SIG-M5 treated with dmso at 0.1 percent for 504 hours (cell line): ENCODE measurements around the gene PLXNA2.

Experiments
- DNase-seq: peaks from one replicate; lab custom pipeline; 2025; ENCODE audit not compliant: unreplicated experiment; lab: John Stamatoyannopoulos, UW

Gene PLXNA2

DNA sequence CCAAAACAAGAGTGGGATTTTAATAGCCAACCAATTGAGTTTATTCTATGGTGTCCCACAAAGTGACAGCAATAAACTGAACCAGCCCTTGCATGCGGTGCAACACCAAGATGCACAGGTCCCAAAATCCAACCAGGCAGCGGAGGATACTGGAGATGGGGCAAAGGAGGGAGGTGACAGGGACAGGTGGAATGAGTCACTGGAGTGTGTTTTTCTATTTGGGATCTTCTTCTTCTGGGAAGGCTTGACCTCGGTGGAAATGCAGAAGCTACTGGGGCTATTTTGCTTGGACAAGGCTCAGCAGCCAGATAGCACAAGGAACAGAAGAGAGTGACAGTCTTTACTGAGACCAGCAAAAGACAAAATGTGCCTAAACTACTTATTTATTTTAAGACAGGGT lies 97.5 kb downstream of the PLXNA2 start:
- no peak for DNase-seq

DNA sequence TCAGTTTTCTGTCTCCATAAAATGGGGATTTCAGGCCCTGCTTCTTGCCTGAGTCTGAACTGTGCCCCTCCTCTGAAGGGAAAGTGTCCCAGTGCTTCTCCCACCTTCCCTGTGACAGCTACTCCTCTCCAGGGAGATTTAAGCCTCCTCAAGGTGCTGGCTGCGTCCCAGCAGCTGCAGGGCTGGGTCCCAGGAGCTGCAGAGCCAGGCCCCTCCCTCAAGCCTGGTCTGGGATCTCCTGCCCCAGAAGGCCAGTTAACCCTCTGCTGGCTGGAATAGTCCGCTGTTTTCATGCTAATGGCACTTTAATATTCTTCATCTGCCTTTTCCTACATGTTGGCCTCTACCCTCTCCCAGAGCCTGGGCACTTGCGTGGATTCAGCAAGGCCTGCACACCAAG lies 99.0 kb downstream of the PLXNA2 start:
- no peak for DNase-seq

DNA sequence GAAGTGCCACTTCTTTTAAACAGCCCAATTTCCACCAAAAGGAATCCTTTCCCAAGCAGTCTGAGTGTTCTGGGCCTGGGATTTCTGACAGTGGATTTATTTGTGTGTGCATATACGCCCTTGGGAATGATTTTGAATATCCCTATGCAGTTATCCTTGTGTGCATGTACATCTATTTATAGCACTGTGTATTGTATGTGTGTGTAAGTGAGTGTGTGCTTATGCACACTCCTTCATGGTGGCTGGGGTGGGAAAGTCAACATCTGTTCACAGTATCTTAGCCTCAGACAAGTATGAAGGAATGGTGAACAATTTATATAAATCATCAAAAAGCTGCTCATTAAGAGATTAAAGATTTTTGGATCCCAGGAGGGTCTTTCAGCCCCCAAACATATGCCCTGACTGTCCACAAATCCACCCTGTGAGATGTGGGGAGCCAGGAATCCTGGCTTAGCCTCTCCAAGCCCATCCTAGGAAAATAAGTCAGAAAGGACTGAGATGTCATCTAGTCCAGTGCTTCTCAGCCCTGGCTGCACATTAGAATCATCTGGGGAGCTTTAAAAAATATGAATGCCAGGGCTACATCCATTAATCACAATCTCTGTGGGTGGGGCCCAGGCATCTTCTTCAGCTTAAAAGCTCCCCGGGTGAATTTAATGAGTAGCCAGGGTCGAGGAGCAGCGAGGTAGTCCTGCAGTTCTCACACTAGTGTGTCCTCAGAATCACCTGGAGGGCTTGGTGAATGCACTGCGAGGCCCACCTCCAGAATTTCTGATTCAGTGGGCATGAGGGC lies 101.4 kb downstream of the PLXNA2 start:
- DNase-seq: no peak

DNA sequence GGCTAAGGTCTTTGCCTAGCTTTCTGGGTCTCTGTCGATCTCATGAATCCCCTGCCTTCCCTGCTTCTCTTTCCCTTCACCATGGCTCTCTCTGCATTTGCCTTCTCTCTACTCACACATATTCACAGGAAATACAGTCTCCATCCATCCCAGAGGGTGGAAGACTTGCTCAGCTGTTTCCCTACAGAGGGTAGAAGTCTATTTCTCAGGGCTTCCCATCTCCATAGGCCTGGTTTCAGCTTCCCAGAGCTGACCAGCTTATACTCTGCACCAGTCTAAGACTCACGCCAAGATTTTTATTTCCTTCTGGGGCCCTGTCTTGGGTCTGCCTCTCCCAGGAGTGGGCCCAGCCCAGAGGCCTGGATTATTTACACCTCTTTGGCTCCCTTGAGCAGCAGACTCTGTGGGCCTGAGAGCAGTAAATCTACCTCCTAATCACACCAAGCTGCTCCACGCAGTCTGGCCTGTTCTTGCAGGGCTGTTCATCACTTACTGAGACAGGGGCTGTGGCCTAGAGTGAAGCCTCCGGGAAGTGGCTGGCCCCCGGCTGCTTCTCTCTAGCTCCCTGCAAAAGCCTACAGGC lies 102.5 kb downstream of the PLXNA2 start:
- no peak for DNase-seq

DNA sequence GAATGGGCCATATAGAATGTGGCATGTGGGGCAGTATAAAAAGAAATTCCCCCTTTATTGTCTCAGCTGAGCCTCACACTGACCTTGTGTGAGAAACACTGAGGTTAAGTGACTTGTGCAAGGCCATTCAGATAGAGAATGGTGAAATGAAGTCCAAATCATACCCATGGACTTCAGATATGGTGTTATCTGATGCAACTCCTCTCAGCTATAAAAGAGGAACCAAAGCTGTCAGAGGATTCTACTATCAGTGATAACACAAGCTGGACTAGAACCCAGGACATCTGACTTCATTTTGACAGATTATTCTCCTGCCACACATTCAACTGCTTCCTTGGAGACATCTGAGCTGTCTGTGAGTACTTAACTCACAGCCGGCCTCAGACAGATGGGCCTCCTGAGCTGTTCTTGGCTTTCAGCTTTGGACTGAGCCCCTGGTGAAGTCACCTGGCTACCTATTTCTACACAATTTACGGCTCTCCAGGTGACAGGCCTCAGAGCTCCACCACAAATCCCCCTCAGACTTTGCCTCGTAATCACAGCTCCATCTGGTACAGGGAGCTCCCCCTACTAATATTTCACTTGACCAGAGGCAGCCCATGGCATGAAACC lies 104.6 kb downstream of the PLXNA2 start:
- DNase-seq: peak; percentile 27

DNA sequence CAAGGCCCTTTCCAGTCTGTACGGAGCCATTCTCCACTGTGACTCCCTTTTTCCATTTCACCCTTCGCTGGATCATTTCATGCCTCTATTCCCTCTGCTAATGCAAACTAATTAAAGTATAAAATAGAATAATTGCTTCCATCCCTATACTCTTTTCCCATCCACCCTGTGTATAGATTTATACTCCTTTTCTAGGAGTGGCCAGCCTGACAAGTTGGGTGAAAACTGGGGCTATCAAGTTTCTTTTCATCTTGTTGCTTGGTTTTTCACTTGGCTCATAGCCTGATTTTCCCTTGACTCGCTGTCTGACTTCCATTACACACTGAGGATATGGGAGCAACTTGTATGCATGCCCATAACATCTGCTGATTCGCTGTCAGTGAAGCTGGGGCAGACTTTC lies 107.0 kb downstream of the PLXNA2 start:
- no peak for DNase-seq

DNA sequence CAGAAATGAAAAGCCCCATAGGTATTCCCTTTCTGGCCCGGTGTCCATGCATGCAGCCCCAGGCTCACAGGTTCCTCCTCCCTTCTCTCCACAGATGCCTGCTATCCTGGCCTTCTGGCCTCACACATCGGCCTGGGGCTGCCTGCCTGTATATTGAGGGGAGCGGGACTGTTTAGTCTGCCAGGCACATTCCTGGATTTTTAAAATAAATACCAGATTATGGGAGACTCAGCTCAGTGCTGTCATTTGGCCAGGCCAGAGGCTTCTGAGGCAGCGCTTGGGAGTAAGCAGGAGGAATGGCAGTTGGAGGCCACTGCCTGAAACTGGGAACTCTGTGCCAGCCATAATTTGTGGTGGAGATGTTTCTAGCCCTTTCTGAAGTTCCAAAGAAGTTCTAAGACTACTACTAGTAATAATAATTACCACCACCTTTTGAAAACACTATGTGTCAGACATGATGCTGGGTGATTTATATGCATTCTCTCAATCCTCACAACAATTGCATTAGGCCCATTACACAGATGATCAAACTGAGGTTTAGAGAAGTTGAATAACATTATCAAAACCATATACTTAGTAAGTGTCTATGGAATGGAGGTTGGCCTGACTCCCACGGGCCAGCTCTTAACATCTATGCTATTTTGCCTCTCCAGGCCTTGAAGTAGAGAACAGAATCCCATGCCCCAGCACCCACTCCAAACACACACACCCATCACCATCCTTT lies 107.6 kb downstream of the PLXNA2 start:
- no peak for DNase-seq

DNA sequence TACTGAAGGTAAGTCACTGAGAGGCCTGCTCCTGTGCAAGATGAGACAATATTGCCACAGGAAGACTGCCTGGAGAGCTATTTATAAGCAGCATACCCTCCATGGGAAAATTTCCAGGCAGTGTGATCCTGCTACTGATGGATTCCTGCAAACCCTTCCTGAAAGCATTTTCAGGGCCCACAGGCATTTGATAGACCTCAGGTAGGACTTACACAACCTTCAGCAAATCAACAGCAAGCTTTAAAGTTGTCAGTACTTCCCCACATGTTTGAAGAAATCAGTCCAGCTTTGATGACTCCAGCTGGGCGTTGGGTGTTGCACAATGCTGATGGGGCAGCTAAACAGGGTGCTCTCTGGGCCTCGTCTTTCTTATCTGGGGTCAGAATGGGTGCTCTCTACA lies 108.8 kb downstream of the PLXNA2 start:
- DNase-seq: peak; percentile 69

DNA sequence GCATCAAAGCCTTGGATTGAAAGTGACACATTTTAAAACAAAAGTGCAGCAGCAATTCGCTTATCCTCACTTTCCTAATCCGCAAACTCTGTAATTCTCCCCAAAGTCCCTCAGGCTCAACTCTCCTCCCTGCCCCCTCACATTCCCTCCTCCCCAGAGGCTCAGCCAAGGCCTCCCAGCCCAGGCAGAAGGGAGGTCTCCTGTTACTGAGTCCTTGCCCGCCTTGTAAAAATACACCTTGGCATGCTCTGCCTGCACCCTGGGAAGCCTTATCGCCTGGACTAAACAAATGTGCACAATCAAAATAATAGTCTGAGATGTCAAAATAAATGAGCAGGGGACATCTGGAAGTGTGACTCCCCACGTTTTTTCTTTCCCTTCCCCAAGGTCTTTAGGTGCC lies 109.7 kb downstream of the PLXNA2 start:
- DNase-seq: no peak

DNA sequence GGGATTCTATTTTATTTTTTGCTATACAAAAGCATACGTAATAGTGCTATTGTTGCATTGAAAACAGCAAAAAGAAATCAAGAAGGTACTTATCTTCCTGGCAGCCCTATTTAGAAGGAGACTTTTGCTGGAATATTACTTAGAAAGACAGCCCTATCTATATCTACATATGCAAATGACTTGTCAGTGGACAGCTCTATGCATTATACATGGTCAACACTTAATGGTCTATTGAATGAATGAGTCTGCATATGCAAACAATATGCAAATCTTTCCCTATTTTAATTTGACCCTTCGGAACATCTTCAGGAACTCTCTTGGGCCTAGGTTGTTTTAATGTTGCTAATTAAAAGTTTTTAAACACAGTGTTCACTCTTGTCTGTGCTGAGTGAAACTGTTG lies 110.8 kb downstream of the PLXNA2 start:
- no peak for DNase-seq

DNA sequence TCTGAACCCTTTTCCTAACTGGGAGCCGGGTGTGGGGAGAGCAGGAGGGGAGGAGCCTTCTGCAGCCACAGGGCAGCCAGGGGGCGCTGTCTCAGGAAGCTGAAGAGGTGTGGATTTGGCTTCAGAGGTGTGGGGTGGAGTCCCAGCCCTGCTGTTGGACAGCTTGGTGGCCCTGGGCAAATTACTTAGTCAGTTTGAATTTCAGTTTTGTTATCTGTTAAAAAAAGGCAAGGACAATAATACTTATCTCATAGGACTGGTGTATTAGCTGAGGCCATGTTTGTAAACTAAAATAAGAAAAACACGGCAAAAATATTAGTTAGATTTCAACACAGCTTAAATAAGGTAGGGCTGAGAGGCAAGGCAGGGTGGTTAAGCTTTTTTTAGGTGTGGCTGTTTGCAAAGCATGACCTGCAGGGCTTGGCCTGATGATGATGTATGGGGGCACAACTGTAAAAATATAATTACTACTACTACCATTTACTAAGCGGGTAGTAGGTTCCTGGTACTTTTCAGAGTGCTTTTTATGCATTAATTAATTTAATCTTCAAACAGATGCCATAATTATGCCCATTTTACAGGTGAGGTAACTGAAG lies 111.8 kb downstream of the PLXNA2 start:
- peak; percentile 44 for DNase-seq

DNA sequence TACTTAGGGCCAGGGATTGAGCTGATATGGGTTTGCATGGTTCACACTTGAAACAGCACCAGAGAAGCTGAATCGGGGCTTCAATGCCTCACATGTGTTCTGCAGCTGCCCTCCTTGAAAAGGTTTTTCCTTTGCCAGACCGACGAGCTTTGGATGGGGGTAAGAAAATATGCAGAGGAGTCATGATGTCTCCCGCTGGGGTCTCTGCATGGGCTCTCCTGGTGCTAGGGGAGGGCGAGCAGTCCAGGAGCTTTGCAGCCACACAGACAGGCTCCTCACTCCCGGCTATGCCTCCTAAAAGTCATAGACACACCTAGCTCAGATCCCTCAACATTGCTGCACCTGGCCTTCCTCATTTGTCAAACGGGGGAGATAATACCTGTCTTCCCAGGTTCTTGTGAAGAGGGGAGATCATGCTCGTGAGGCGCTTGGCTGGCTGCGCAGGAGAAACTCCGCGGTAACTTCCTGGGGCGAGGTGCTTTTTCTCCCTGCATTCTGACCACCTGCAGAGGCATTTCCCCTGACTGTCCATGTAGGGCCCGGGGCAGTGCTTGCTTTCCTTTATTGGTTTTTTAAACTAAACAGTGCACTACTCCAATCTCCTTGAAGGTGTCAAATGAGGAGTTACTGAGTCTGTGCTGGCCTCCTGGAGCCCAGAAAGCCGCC lies 112.4 kb downstream of the PLXNA2 start:
- DNase-seq: no peak

DNA sequence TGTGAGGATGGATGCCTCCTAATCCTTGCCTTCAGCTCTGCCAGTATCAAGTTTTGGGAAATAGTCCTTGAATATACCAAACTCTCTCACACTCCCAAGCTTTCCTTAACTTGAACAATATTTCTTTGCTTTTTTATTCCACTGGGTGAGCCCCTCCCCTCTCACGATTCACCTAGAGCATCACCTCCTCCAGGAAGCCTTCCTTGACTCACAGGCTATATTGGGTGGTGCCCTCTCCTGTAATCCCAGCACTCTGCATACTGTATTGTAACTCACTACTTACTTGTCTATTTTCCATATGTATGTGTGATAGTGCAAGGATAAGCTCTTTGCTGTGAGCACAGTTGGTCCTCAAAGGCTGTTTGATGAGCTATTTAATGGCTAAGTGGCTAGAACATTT lies 114.7 kb downstream of the PLXNA2 start:
- no peak for DNase-seq

DNA sequence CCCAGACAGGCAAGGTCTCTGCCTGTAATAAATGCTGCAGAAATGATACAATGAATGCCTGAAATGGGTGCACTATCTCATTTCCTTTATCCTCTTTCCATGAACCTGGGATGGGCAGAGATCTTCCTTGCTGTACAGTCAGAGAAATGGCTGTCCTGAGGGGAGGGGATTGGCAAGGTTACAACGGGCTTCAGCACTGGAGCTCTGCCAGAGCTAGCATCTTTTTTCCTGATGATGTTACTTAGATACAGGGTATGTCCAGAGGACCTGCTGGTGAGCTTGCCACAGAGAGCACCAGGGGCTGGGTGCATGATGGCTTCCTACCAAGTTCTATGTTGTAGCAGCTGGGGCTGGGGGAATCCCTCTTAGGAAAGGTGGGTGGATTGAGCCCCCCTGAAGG lies 115.1 kb downstream of the PLXNA2 start:
- no peak for DNase-seq

DNA sequence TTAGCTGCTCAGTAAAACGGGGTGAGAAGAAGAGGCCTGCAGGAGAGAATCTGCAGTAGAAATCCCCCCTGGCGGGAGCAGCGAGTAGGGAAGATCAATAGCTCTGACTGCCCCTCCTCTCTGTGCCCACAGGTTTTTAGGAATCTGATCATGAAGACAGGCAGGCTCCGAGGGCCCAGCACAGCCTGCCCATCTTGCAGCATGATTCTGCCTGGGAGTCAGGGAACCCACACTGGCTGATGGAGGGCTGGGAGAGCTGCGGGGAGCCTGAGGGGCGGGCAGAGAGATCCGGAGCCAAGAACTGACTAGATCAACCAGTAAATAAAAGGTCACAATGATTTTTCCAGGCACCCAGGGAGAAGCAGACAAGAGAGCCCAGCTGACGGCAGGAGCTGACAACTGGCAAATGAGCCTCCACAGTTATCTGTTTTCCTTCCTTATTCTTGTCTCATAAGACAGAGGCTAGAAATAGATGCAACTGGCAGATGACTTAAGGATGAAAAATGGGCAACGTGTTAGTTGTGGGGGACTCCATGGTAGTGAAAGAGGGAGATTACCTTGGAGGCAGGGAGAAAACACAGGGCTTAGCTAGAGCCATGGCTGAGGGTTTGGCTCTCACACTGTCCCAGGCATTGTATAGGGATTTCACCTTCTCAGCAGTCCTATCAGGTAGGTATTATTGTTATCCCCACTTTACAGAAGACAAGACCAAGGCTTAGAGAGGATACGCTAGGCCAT lies 116.2 kb downstream of the PLXNA2 start:
- DNase-seq: no peak

DNA sequence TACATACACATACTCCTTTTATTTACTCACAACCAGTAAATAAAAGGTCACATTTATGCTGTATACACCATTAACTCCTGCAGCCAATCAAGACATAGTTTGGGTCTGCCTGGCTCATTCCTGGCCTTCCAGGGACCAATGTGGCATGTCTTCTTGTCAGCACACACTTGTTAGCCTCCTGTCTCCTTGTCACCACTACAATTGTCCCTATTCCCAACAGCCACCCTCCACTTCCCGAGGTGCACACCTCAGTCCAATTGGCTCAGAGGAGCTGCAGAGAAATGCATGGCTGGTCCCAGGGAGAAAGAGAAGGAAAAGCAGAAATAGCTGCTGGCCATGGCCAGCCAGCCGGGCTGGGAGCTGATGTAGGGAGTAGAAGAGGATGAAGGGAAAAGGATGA lies 116.9 kb downstream of the PLXNA2 start:
- DNase-seq: no peak

DNA sequence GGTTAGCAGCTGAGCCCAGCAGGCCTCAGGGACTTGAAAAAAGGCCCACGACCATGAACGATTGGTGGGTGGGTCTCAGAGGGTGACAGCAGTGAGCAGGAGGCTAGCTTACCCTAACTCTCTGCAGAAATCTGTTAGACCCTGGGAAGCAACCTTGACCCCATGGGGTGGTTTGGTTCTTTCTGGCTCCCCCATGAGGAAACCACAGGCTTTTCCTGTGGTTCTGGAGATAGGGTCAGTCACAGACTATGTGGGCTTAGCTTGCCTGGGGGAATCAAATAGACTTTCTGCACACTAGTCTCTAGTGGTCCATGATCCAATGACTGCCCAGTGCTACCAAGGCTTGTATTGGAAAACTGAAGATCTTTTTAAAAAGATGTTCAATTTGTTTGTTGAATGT lies 118.1 kb downstream of the PLXNA2 start:
- no peak for DNase-seq

DNA sequence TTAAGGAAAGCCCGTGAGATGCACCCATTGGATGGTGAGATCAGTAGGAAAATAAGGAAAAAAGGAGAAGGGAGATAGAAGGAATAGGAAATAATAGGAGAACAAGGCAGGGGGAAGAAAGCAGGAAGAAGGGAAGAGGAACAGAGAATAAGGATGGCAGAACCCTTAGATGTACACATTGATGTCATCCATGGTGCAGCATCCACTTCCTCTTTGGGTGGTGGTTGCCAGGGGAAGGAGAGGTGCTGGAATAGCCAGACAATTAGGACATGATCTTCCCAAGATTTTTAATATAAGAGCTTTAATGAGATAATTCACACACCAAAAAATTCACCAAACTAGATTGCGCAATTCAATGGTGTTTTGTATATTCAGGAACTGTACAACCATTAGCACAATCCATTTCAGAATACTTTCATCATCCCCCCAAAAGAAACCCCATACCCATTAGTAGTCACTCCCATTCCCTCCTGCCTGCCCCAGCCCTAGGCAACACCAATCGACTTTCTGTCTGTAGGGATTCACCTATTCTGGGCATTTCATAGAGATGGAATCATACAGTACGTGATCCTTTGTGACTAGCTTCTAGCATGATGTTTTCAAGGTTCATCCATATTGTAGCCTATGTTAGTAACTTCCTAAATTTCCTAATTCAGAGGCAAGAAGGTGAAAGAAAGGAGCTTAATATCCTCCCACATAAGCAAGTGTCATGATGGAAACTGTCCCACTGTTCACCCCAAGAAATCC lies 121.4 kb downstream of the PLXNA2 start:
- DNase-seq: peak; percentile 23

DNA sequence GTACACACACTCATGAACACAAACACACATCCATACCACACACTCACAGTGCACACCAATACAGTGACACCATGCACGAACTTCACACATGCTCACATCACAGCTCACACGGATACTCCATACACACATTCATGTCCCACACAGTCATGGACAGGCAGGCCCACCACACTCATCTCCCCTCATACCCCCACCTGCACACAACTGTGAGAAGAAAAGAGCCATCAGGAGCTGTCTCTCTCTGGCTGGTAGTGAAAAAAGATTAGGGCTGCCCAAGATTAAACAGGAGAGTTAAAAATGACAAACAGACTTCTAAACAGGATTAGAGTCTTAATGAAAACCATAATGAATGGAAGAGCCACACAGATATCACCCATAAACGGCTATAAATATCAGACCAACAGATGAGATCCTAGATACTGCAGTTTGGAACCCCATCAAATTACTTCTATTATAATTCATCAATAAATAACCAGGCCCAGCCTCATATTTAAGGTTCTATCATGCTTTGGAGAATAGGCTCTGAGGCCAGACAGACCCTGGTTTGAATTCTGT lies 122.3 kb downstream of the PLXNA2 start:
- no peak for DNase-seq
